Measurements from ENCODE around the gene ASXL2. TPM values are rescaled to one million over a fixed set of nuclear protein-coding genes. Genes with fewer than 3 reads are reported as not detected.

Gene ASXL2
- total RNA-seq, 5 donors from 2014 or later (not counting 1 experiment from before 2014, with no cell fraction given): 36.3 to 53.2 (median 48.3) TPM

DNA sequence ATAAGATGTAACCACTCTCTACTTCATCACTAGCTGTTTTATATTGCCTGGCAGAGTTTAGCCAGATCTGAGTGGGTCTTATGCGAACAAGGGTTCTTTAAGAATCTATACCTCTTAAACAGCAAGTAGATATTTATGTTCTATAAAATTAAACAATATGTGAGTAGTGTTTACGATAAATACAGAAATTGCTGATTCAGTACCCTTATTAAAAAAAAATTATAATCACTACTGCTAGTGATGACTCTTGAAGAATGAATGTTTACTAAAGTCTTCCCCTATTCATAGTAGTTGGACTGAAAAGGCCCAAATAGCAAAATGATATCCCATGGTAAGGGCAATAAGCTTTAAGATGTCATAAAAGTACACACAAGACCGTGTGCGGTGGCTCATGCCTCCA is 106.2 kb downstream of the ASXL2 start:
- H3K36me3 Mint-ChIP-seq: peaks cover 42% of the 10 kb centered on the region
- ATAC-seq (replicated peaks in 1 of 4): no peak
- Histone ChIP-seq H3K9me3 (no peaks in the 10 kb centered on the region), H3K27me3 (replicated peaks in 1 of 2; ENCODE audit: control insufficient read depth in 2 of 2, extremely low read depth in 1 of 2, insufficient read depth in 2 of 2, low read length in 1 of 2) (no peaks in the 10 kb centered on the region), H3K4me3 (ENCODE audit: control insufficient read depth in 1 of 2, extremely low read depth in 1 of 2, low read length in 1 of 2) (no peak overlapping the region), H3K4me1 (ENCODE audit: control insufficient read depth in 1 of 2, extremely low read depth in 1 of 2, insufficient read depth in 2 of 2, low read length in 2 of 2) (peaks cover 0 to 2% of the 10 kb centered on the region in 2 experiments), H3K36me3 (ENCODE audit: control insufficient read depth in 2 of 2, extremely low read depth in 1 of 2, insufficient read depth in 1 of 2, low read length in 1 of 2) (peaks cover 7 to 36% of the 10 kb centered on the region in 2 donors), H3K27ac (ENCODE audit: low read length) (no peak overlapping the region)
- no peaks in the 10 kb centered on the region for H3K9me3 Mint-ChIP-seq
- POLR2A ChIA-PET: no interaction called here
- peaks cover 3 to 18% (median 16%) of the 10 kb centered on the region in 3 donors for H3K4me1 Mint-ChIP-seq
- no peaks in the 10 kb centered on the region for H3K27me3 Mint-ChIP-seq
- CTCF ChIA-PET: no interaction called here
- DNase-seq: no peak
- H3K27ac Mint-ChIP-seq: no peak overlapping the region
- WGBS (ENCODE audit: insufficient coverage): no CpG with 5 or more reads among the region's 4 CpGs
- no peak overlapping the region for H3K4me3 Mint-ChIP-seq

GRCh38 chr2:25763575-25763974 is 114.7 kb downstream of the ASXL2 start:
- POLR2A ChIA-PET: interaction anchor here in 1 of 2 donors (0.6 kb wide), 1 partner anchor 10 kb away, joined by 3 read pairs; no protein-coding TSS in a partner anchor
- Histone ChIP-seq H3K4me3 (ENCODE audit: control insufficient read depth in 1 of 2, extremely low read depth in 1 of 2, low read length in 1 of 2) (no peak overlapping the region), H3K9me3 (no peaks in the 10 kb centered on the region), H3K27me3 (replicated peaks in 1 of 2; ENCODE audit: control insufficient read depth in 2 of 2, extremely low read depth in 1 of 2, insufficient read depth in 2 of 2, low read length in 1 of 2) (no peaks in the 10 kb centered on the region), H3K4me1 (ENCODE audit: control insufficient read depth in 1 of 2, extremely low read depth in 1 of 2, insufficient read depth in 2 of 2, low read length in 2 of 2) (peaks cover 0 to under 1% of the 10 kb centered on the region in 2 experiments), H3K36me3 (ENCODE audit: control insufficient read depth in 2 of 2, extremely low read depth in 1 of 2, insufficient read depth in 1 of 2, low read length in 1 of 2) (peaks cover 7 to 48% of the 10 kb centered on the region in 2 donors), H3K27ac (ENCODE audit: low read length) (no peak overlapping the region)
- Mint-ChIP-seq H3K27me3 (no peaks in the 10 kb centered on the region), H3K9me3 (no peaks in the 10 kb centered on the region), H3K27ac (no peak overlapping the region), H3K4me3 (no peak overlapping the region), H3K4me1 (peaks cover 20 to 33% (median 23%) of the 10 kb centered on the region in 3 donors), H3K36me3 (peaks cover 62% of the 10 kb centered on the region)
- ATAC-seq (replicated peaks in 1 of 4): no peak
- DNase-seq: no peak
- WGBS (ENCODE audit: insufficient coverage): no CpG with 5 or more reads among the region's 1 CpG
- CTCF ChIA-PET: interaction anchor here in 1 of 2 donors (1.0 kb wide), 1 partner anchor 38 kb away, joined by 3 read pairs; no protein-coding TSS in a partner anchor

- ChIA-PET POLR2A (no interaction called here), CTCF (no interaction called here)
- Histone ChIP-seq H3K9me3 (no peaks in the 10 kb centered on the region), H3K36me3 (ENCODE audit: control insufficient read depth in 2 of 2, extremely low read depth in 1 of 2, insufficient read depth in 1 of 2, low read length in 1 of 2) (peaks cover 2 to 54% of the 10 kb centered on the region in 2 donors), H3K27me3 (replicated peaks in 1 of 2; ENCODE audit: control insufficient read depth in 2 of 2, extremely low read depth in 1 of 2, insufficient read depth in 2 of 2, low read length in 1 of 2) (no peaks in the 10 kb centered on the region), H3K4me1 (ENCODE audit: control insufficient read depth in 1 of 2, extremely low read depth in 1 of 2, insufficient read depth in 2 of 2, low read length in 2 of 2) (no peaks in the 10 kb centered on the region), H3K27ac (ENCODE audit: low read length) (no peak overlapping the region), H3K4me3 (ENCODE audit: control insufficient read depth in 1 of 2, extremely low read depth in 1 of 2, low read length in 1 of 2) (no peak overlapping the region)
- no peak overlapping the region for H3K4me3 Mint-ChIP-seq
- no peak overlapping the region for H3K27ac Mint-ChIP-seq
- WGBS (ENCODE audit: insufficient coverage): no CpG with 5 or more reads among the region's 1 CpG
- H3K27me3 Mint-ChIP-seq: no peaks in the 10 kb centered on the region
- DNase-seq: no peak
- H3K9me3 Mint-ChIP-seq: no peaks in the 10 kb centered on the region
- peaks cover 8 to 10% (median 9%) of the 10 kb centered on the region in 3 donors for H3K4me1 Mint-ChIP-seq
- ATAC-seq (replicated peaks in 1 of 4): no peak
- peaks cover 56% of the 10 kb centered on the region for H3K36me3 Mint-ChIP-seq
Measured at GRCh38 chr2:25760297-25760696, 118.0 kb downstream of the ASXL2 start.

GRCh38 chr2:25758348-25758747 is 119.9 kb downstream of the ASXL2 start:
- POLR2A ChIA-PET: interaction anchor here in 1 of 2 donors (0.6 to 0.7 kb wide), 2 partner anchors 42 to 150 kb away, joined by 3 to 8 read pairs; no protein-coding TSS in a partner anchor

DNA sequence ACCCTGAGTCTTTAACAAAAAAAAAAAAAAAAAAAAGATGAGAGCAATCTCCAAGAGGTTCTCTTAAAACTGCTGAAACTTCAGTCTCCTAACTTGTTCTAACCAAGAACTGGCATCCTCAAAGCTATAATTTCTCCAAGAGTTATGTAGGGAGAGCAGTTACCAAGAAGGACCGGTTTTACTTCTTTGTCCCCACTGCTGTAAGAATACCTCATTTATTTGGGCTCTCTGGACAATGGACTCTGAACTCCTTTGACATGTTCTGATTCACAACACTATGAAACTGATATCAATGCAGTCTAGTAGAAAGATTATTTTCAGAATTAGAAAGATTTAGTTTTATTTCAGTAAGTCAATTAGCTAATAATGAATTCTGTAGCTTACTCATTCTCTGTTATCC is 120.4 kb downstream of the ASXL2 start:
- H3K36me3 ChIP-seq (ENCODE audit: control insufficient read depth in 2 of 2, extremely low read depth in 1 of 2, insufficient read depth in 1 of 2, low read length in 1 of 2): peaks cover 2 to 63% of the 10 kb centered on the region in 2 donors
- Mint-ChIP-seq H3K4me3 (no peak overlapping the region), H3K9me3 (no peaks in the 10 kb centered on the region), H3K27ac (no peak overlapping the region), H3K36me3 (peaks cover 67% of the 10 kb centered on the region), H3K27me3 (no peaks in the 10 kb centered on the region), H3K4me1 (peaks cover 10 to 18% (median 14%) of the 10 kb centered on the region in 3 donors)
- no peak for DNase-seq
- no peak overlapping the region for H3K4me3 ChIP-seq (ENCODE audit: control insufficient read depth in 1 of 2, extremely low read depth in 1 of 2, low read length in 1 of 2)
- no peak for ATAC-seq (replicated peaks in 1 of 4)
- no peak overlapping the region for H3K27ac ChIP-seq (ENCODE audit: low read length)
- no peaks in the 10 kb centered on the region for H3K27me3 ChIP-seq (replicated peaks in 1 of 2; ENCODE audit: control insufficient read depth in 2 of 2, extremely low read depth in 1 of 2, insufficient read depth in 2 of 2, low read length in 1 of 2)
- WGBS (ENCODE audit: insufficient coverage): no CpG with 5 or more reads among the region's 1 CpG
- no peaks in the 10 kb centered on the region for H3K4me1 ChIP-seq (ENCODE audit: control insufficient read depth in 1 of 2, extremely low read depth in 1 of 2, insufficient read depth in 2 of 2, low read length in 2 of 2)
- ChIA-PET CTCF (interaction anchor here (0.5 to 0.7 kb wide), 2 partner anchors 68 to 151 kb away, joined by 3 read pairs; no protein-coding TSS in a partner anchor), POLR2A (interaction anchor here in 1 of 2 donors (0.6 to 0.7 kb wide), 2 partner anchors 43 to 149 kb away, joined by 3 to 8 read pairs; no protein-coding TSS in a partner anchor)
- no peaks in the 10 kb centered on the region for H3K9me3 ChIP-seq

More at GRCh38 chr2:25758348-25758747, 119.9 kb downstream of the ASXL2 start:
- Histone ChIP-seq H3K36me3 (ENCODE audit: control insufficient read depth in 2 of 2, extremely low read depth in 1 of 2, insufficient read depth in 1 of 2, low read length in 1 of 2) (peaks cover 2 to 59% of the 10 kb centered on the region in 2 donors), H3K4me1 (ENCODE audit: control insufficient read depth in 1 of 2, extremely low read depth in 1 of 2, insufficient read depth in 2 of 2, low read length in 2 of 2) (no peaks in the 10 kb centered on the region), H3K27me3 (replicated peaks in 1 of 2; ENCODE audit: control insufficient read depth in 2 of 2, extremely low read depth in 1 of 2, insufficient read depth in 2 of 2, low read length in 1 of 2) (no peaks in the 10 kb centered on the region), H3K4me3 (ENCODE audit: control insufficient read depth in 1 of 2, extremely low read depth in 1 of 2, low read length in 1 of 2) (no peak overlapping the region), H3K27ac (ENCODE audit: low read length) (no peak overlapping the region), H3K9me3 (no peaks in the 10 kb centered on the region)
- H3K27me3 Mint-ChIP-seq: no peaks in the 10 kb centered on the region
- no peaks in the 10 kb centered on the region for H3K9me3 Mint-ChIP-seq
- CTCF ChIA-PET: interaction anchor here (0.5 to 0.7 kb wide), 3 partner anchors 52 to 151 kb away, joined by 3 read pairs; no protein-coding TSS in a partner anchor
- H3K4me1 Mint-ChIP-seq: peaks cover 10 to 17% (median 13%) of the 10 kb centered on the region in 3 donors
- no peak overlapping the region for H3K4me3 Mint-ChIP-seq
- H3K27ac Mint-ChIP-seq: no peak overlapping the region
- H3K36me3 Mint-ChIP-seq: peaks cover 67% of the 10 kb centered on the region
- DNase-seq (no peak), ATAC-seq (replicated peaks in 1 of 4) (no peak)
- no CpG with 5 or more reads among the region's 1 CpG for WGBS (ENCODE audit: insufficient coverage)

GRCh38 chr2:25756536-25756935 is 121.8 kb downstream of the ASXL2 start:
- Mint-ChIP-seq H3K27ac (peak overlapping the region in 1 of 2 donors; percentile 52), H3K4me1 (peaks cover 10 to 15% (median 14%) of the 10 kb centered on the region in 3 donors), H3K4me3 (no peak overlapping the region), H3K36me3 (peaks cover 66% of the 10 kb centered on the region), H3K9me3 (no peaks in the 10 kb centered on the region), H3K27me3 (no peaks in the 10 kb centered on the region)
- ATAC-seq (replicated peaks in 1 of 4) (no peak), DNase-seq (no peak)
- no peaks in the 10 kb centered on the region for H3K27me3 ChIP-seq (replicated peaks in 1 of 2; ENCODE audit: control insufficient read depth in 2 of 2, extremely low read depth in 1 of 2, insufficient read depth in 2 of 2, low read length in 1 of 2)
- no peaks in the 10 kb centered on the region for H3K4me1 ChIP-seq (ENCODE audit: control insufficient read depth in 1 of 2, extremely low read depth in 1 of 2, insufficient read depth in 2 of 2, low read length in 2 of 2)
- ChIA-PET CTCF (no interaction called here), POLR2A (no interaction called here)
- no peak overlapping the region for H3K27ac ChIP-seq (ENCODE audit: low read length)
- 93% methylated on average over 3 of the region's 4 CpGs for WGBS (ENCODE audit: insufficient coverage)
- no peak overlapping the region for H3K4me3 ChIP-seq (ENCODE audit: control insufficient read depth in 1 of 2, extremely low read depth in 1 of 2, low read length in 1 of 2)
- H3K9me3 ChIP-seq: no peaks in the 10 kb centered on the region
- peaks cover 2 to 77% of the 10 kb centered on the region in 2 donors for H3K36me3 ChIP-seq (ENCODE audit: control insufficient read depth in 2 of 2, extremely low read depth in 1 of 2, insufficient read depth in 1 of 2, low read length in 1 of 2)
